ENCODE results near the gene IQGAP3.
"Not testable (repeated sequence)": the region's sequence is repeated elsewhere in the genome, so short reads cannot be mapped to it uniquely, and the experiment has no call there.

The IQGAP3 gene

DNA sequence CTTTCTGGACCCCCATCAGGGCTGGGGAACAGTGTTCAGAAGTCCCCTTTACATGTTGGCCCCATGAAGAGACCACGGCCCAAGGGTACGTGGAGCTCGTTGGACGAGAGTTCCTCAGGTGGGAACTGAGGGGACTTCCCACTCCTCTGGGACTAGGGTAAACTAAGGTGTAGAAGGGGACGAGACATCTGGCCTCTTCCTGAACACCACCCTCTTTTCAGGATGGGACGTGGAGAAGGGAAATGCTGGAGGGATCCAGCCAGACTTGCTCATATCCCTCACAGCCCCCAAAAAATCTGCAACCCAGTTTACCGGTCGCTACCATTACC lies 21.3 kb upstream of the IQGAP3 start:
- no peak for DNase-seq (ENCODE audit: extremely low read depth in 1 of 2, low read depth in 1 of 2)

- no peak for DNase-seq (ENCODE audit: extremely low read depth in 1 of 2, low read depth in 1 of 2)
Observed at GRCh38 chr1:156592910-156593660, 20.7 kb upstream of the IQGAP3 start.

GRCh38 chr1:156592158-156592909 lies 20.0 kb upstream of the IQGAP3 start:
- no peak for DNase-seq (ENCODE audit: extremely low read depth in 1 of 2, low read depth in 1 of 2)

- peak in 1 of 2 donors; percentile 50 for DNase-seq (ENCODE audit: extremely low read depth in 1 of 2, low read depth in 1 of 2)
Observed at GRCh38 chr1:156591432-156592157, 19.2 kb upstream of the IQGAP3 start, which contains the start of gene NAXE. NAXE (plus strand) TSS chr1:156591776; CDS start chr1:156591805, 29 bp downstream.

GRCh38 chr1:156591181-156591431 lies 18.7 kb upstream of the IQGAP3 start:
- DNase-seq (ENCODE audit: extremely low read depth in 1 of 2, low read depth in 1 of 2): no peak

- no peak for DNase-seq (ENCODE audit: extremely low read depth in 1 of 2, low read depth in 1 of 2)
Observed at GRCh38 chr1:156590326-156591180, 18.2 kb upstream of the IQGAP3 start.

DNA sequence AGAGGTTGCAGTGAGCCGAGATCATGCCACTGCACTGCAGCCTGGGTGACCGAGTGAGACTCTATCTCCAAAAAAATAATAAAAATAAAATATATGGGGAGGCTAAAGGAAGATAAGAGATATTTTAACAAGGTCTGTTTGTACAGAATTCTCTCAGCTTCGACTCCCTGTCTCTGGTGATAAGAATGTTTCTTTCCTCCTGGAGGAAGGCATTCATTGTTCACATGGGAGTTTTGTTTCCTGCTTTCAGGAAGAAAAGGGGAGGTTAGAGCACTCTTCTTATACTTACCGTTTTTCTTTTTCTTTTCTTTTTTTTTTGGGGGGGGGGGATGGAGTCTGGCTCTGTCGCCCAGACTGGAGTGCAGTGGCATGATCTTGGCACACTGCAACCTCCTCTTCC lies 17.2 kb upstream of the IQGAP3 start:
- DNase-seq (ENCODE audit: extremely low read depth in 1 of 2, low read depth in 1 of 2): no peak

DNA sequence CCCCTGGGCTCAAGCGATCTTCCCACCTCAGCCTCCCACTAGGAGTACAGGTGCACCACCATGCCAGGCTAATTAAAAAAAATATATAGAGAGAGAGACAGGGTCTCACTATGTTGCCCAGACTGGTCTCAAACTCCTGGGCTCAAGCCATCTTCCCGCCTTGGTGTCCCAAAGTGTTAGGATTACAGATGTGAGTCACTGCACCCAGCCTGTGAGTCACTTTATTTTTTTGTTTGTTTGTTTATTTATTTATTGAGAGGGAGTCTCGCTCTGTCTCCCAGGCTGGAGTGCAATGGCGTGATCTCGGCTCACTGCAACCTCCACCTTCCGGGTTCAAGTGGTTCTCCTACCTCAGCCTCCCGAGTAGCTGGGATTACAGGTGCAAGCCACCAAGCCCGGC lies 15.6 kb upstream of the IQGAP3 start:
- DNase-seq (ENCODE audit: extremely low read depth in 1 of 2, low read depth in 1 of 2): not testable (repeated sequence)

DNA sequence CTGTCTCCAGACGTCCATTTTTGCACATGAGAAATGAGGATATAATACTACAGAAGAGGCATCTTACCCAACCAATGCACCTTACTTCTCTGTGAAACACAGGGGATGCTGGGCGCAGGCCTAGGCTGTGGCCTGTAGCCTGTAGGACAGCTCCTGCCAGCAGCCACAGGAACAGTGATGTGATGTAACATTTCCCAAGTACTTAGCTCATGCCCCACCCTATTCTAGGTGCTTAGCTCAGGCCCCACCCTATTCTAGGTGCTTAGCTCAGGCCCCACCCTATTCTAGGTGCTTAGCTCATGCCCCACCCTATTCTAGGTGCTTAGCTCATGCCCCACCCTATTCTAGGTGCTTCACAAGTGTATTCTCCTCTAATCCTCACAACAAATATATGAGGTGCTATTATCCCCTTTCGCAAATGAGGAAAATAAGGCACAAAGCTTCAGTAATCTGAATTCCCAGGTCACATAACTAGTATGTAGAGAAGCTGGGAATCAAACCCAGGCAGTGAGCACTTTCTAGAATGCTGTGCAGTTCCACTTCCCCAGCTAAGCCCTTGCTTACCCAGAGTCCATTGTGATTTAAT lies 14.6 kb upstream of the IQGAP3 start:
- DNase-seq (ENCODE audit: extremely low read depth in 1 of 2, low read depth in 1 of 2): no peak

DNA sequence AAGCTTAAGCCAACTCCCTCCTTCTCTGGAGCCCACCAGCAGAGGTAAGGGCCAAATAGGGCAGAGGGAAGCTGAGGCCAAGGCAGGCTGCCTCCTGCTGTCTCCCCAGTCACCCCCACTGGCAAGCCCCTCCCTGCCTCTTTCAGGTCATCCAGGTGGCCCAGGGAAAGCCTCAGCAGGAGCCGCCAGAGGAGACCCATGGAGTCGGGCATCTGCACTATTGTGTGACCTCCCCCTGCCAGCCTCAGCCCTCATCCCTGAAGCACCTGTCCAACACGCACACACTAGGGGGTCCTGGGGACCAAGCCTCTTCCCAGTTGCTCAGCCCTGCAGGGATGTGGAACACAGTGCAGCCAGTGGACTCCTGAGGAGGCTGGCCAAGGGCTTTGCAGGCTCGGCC lies 14.0 kb upstream of the IQGAP3 start:
- DNase-seq (ENCODE audit: extremely low read depth in 1 of 2, low read depth in 1 of 2): no peak

DNA sequence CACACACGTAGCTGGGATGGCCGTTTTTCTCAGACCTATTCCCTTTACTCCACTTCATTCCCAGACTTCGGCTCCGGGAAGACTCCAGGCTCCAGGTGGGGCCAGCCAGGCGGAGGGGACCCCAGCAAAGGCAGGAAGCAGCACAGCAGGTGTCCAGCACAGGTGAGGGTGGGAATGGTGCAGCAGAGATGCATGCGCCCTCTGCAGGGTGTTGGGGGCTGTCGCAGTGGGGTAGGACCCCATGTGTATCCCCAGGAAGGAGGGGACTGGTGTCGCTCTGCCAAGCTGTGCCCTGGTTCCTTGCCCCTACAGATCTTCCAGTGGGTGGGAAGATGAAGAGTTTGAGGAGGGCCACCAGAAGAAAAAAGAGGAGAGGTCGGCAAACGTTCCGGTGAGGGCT lies 12.4 kb upstream of the IQGAP3 start:
- DNase-seq (ENCODE audit: extremely low read depth in 1 of 2, low read depth in 1 of 2): no peak

- DNase-seq (ENCODE audit: extremely low read depth in 1 of 2, low read depth in 1 of 2): peak in 1 of 2 donors; percentile 68
Observed at GRCh38 chr1:156583821-156584622, 11.7 kb upstream of the IQGAP3 start.

DNA sequence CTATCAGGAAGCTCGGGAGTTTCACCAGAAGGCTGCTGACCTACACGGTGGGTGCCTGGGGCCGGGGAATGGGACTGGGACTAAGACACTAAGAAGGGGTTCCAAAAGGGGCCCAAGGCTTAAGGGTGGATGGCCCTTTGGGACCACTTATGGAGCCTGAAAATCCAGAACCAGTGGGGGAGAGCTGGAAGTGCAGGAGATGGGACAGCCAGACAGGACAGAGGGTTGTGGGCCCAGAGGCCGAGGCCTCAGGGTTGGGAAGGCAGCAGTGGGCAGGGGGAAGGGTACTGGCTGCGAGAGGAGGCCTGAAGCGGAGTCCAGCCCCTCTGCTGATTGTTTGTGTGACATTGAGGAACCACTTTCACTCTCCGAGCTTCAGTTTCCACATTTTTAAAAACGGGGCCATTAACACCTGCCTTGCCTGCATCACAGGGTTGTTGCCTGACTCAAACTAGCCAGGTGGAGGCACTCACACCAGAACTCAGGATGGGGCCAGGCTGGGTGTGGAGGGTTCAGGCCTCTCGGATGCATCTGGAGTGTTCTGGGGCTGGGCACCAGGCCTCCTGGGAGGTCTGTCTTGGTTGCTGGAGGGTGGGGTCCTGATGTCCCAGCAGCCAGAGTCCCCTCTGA lies 10.1 kb upstream of the IQGAP3 start:
- DNase-seq (ENCODE audit: extremely low read depth in 1 of 2, low read depth in 1 of 2): no peak

DNA sequence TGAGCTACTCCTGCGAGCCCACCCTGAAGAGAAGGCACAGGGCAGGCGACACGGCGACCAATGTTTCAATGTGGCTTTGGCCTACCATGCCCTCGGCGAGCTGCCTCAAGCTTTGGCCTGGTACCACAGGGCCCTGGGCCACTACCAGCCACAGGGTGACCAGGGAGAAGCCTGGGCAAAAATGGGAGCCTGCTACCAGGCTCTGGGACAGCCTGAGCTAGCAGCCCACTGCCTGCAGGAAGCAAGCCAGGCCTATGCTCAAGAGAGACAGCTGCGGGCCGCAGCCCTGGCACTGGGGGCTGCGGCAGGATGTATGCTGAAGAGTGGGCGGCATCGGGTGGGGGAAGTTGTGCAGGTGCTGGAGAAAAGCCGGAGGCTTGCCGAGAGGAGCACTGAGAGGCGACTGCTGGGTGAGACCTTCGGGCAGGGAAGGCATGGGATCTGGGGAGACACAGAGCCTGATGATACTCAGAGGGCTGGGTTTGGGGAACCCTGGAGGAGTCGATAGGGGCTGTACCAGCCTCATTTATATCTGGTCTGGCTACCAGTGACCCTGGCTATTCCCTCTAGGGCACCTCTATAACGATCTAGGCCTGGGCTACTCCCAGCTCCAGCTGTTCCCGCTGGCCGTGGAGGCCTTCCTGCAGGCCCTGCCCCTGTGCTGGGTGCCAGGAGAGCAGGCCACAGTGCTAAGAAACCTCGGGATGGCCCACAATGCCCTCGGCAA lies 9.5 kb upstream of the IQGAP3 start:
- peak in 1 of 2 donors; percentile 39 for DNase-seq (ENCODE audit: extremely low read depth in 1 of 2, low read depth in 1 of 2)

DNA sequence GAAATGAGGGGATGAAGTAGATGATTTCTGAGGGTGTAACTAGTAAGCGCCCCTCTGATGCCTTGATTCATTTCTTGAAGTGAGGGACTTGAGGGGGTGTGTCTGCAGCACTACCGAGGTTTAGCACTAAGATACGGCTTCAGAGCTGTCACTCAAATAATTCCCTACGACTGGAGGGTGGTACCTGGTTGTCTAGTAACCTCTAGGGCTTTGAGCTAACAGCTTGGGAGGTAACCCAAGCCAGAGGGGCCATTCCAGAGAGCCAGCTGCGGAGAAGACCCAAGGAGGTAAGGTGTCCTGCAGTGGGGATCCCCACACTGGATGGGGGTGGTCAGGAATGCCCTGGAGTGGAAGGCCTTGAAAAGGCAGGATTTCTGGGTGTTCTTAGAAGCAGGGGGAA lies 7.1 kb upstream of the IQGAP3 start, which contains the start of gene TTC24:
TSS of gene TTC24 (plus strand) at position 252 of the 400 bp plus-strand sequence. CDS start 1,642 bp downstream, outside the sequence.
- DNase-seq (ENCODE audit: extremely low read depth in 1 of 2, low read depth in 1 of 2): no peak

- no peak for DNase-seq (ENCODE audit: extremely low read depth in 1 of 2, low read depth in 1 of 2)
Observed at GRCh38 chr1:156578055-156578454, 5.7 kb upstream of the IQGAP3 start.

- no peak for DNase-seq (ENCODE audit: extremely low read depth in 1 of 2, low read depth in 1 of 2)
Observed at GRCh38 chr1:156577550-156577949, 5.2 kb upstream of the IQGAP3 start.

GRCh38 chr1:156574039-156574633 lies 1.8 kb upstream of the IQGAP3 start:
- DNase-seq (ENCODE audit: extremely low read depth in 1 of 2, low read depth in 1 of 2): no peak

All from stimulated activated CD8-positive, alpha-beta memory T cell treated with anti-CD3 and anti-CD28 coated beads, Interleukin-7, amount 100 ng/mL, for 48 hours (primary cell).